K562 (cell line): ENCODE results near the gene SPATA33. TPM values are rescaled to one million over a fixed set of nuclear protein-coding genes. Genes with fewer than 3 reads are reported as not detected.

Experiments used
- ATAC-seq: fragments of 200-7000 bp; cut with Tn5 transposase; 3 replicates; pipeline ENCODE4 v1.9.1; 2020; ENCODE audit warnings: moderate library complexity
- BruUV-seq: library from RNA; stranded (reverse); fragments of 400-500 nt; replicated peaks from 2 replicates; lab custom pipeline; 2021; lab: Mats Ljungman, UMichigan
- CTCF ChIA-PET: fragments of 300-600 bp; formaldehyde crosslinking; extraction: SDS; loops from one replicate; lab custom pipeline; 2021; ENCODE audit warnings: low intra/inter-chr PET ratio; lab: Yijun Ruan, JAX
- POLR2A ChIA-PET: fragments of 300-600, 350-650 bp; sonication (Branson Sonifier 250); formaldehyde crosslinking; extraction: SDS; loops from one replicate; lab custom pipeline; 2021; ENCODE audit warnings: antibody characterized with exemption, inconsistent platforms; lab: Yijun Ruan, JAX
- DNase-seq, 4 experiments: peaks; one replicate each; pipeline versions ENCODE4 v3.0.0 to v3.0.0-alpha.2; 2011 to 2018; ENCODE audit warnings: low spot score in 3 of 4, mixed read lengths in 3 of 4; ENCODE audit errors: extremely low read depth in 1 of 4
- FAIRE-seq: peaks from 2 replicates; lab custom pipeline; 2011; peaks lifted over from hg19 to GRCh38; lab: Jason Lieb, UNC
- H2AFZ ChIP-seq: 2 replicates; pipeline ENCODE4 v1.6.0; 2011; ENCODE audit warnings: low read depth, low read length, control low read depth, inconsistent platforms
- H3K27ac ChIP-seq: fragments of 200-600 bp; 3 replicates; pipeline ENCODE4 v1.8.0; 2011; ENCODE audit warnings: low read depth, mild to moderate bottlenecking, control low read depth, inconsistent platforms, low read length, moderate library complexity, mixed read lengths; ENCODE audit errors: extremely low read depth
- H3K27me3 ChIP-seq, 2 experiments: fragments of 300-600 bp in 1 of 2; 2 replicates in 1 of 2; 3 replicates in 1 of 2; pipeline versions ENCODE4 v1.6.0 to v1.8.0; 2011; ENCODE audit warnings: inconsistent platforms in 2 of 2, low read length in 2 of 2, mild to moderate bottlenecking in 1 of 2, mixed read lengths in 1 of 2, moderate library complexity in 1 of 2; ENCODE audit not compliant: control insufficient read depth in 2 of 2, insufficient read depth in 2 of 2
- H3K36me3 ChIP-seq: fragments of 300-600 bp; 3 replicates; pipeline ENCODE4 v1.8.0; 2011; ENCODE audit warnings: mild to moderate bottlenecking, low read length, inconsistent platforms; ENCODE audit not compliant: control insufficient read depth, insufficient read depth
- H3K4me1 ChIP-seq, 2 experiments: fragments of 200-600 bp in 1 of 2; replicated peaks in 1 of 2; 2 replicates in 1 of 2; 3 replicates in 1 of 2; pipeline versions ENCODE4 v1.5.1 to v1.8.0; 2011; ENCODE audit warnings: inconsistent platforms in 2 of 2, low read length in 2 of 2, mild to moderate bottlenecking in 1 of 2, mixed read lengths in 1 of 2, moderate library complexity in 1 of 2; ENCODE audit not compliant: control insufficient read depth in 2 of 2, insufficient read depth in 2 of 2
- H3K4me2 ChIP-seq: 2 replicates; pipeline ENCODE4 v1.6.1; 2011; ENCODE audit warnings: low read length, control low read depth, inconsistent platforms, mixed read lengths; ENCODE audit not compliant: insufficient read depth
- H3K4me3 ChIP-seq: fragments of 200-600 bp; sonication (generic), shearing (Covaris generic); 2 replicates; pipeline ENCODE4 v1.5.1; 2016; ENCODE audit warnings: control low read depth, inconsistent platforms
- H3K79me2 ChIP-seq: fragments of 200-600 bp; 3 replicates; pipeline ENCODE4 v1.8.0; 2011; ENCODE audit warnings: low read length, inconsistent platforms; ENCODE audit not compliant: control insufficient read depth, insufficient read depth
- H3K9ac ChIP-seq, 2 experiments: 2 replicates each; pipeline versions ENCODE4 v1.6.0 to v1.6.1; 2011; ENCODE audit warnings: low read depth in 2 of 2, low read length in 2 of 2, control low read depth in 1 of 2, inconsistent platforms in 1 of 2, mild to moderate bottlenecking in 1 of 2, mixed read lengths in 1 of 2; ENCODE audit not compliant: insufficient read depth in 1 of 2
- H3K9me1 ChIP-seq: one replicate; pipeline ENCODE4 v1.6.0; 2011; ENCODE audit warnings: inconsistent platforms, mild to moderate bottlenecking, low read length, moderate library complexity; ENCODE audit not compliant: control insufficient read depth, insufficient read depth
- H3K9me3 ChIP-seq: replicated peaks from 2 replicates; pipeline ENCODE4 v1.5.1; 2011; ENCODE audit warnings: low read depth, low read length, inconsistent platforms; ENCODE audit not compliant: control insufficient read depth, insufficient read depth
- H4K20me1 ChIP-seq: replicated peaks from 2 replicates; pipeline ENCODE4 v1.6.1; 2011; ENCODE audit warnings: low read length, inconsistent platforms, mixed read lengths; ENCODE audit not compliant: control insufficient read depth, insufficient read depth
- CCNT2 ChIP-seq: IDR thresholded peaks from 2 replicates; pipeline ENCODE4 v1.6.1; 2011; ENCODE audit warnings: borderline replicate concordance, low read depth, mild to moderate bottlenecking, moderate library complexity, mixed read lengths, low read length; ENCODE audit not compliant: insufficient read length; ENCODE audit errors: extremely low read depth
- FOXP1 ChIP-seq: sonication (generic); formaldehyde crosslinking; IDR thresholded peaks from 2 replicates; pipeline ENCODE4 v1.8.0; 2022; ENCODE audit warnings: mild to moderate bottlenecking, missing genetic modification reagents
- GTF2E2 ChIP-seq: fragments of 200-800 bp; sonication (Bioruptor generic); IDR thresholded peaks from 2 replicates; pipeline ENCODE4 v1.6.1; 2016; ENCODE audit warnings: missing genetic modification characterization, missing compliant biosample characterization
- HDAC8 ChIP-seq: fragments of 450-650 bp; IDR thresholded peaks from 2 replicates; pipeline ENCODE4 v1.6.1; 2016; ENCODE audit warnings: mild to moderate bottlenecking, missing genetic modification characterization, moderate library complexity, missing compliant biosample characterization
- HNRNPLL ChIP-seq: fragments of 200-400 bp; formaldehyde crosslinking; IDR thresholded peaks from 2 replicates; pipeline ENCODE4 v1.6.1; 2017; ENCODE audit warnings: low read length, low read depth, mild to moderate bottlenecking; ENCODE audit not compliant: poor library complexity, severe bottlenecking
- MCM5 ChIP-seq: fragments of 450-650 bp; IDR thresholded peaks from 2 replicates; pipeline ENCODE4 v1.6.1; 2016; ENCODE audit warnings: low read depth
- MECOM ChIP-seq: fragments of 250-450 bp; sonication (Bioruptor Pico); IDR thresholded peaks from 2 replicates; pipeline ENCODE4 v1.8.0; 2022; ENCODE audit warnings: inconsistent platforms
- NFRKB ChIP-seq: fragments of 450-650 bp; IDR thresholded peaks from 2 replicates; pipeline ENCODE4 v1.6.1; 2016; ENCODE audit warnings: low read depth
- SP1 ChIP-seq: sonication (generic); formaldehyde crosslinking; IDR thresholded peaks from 2 replicates; pipeline ENCODE4 v1.8.1; 2022; ENCODE audit warnings: mild to moderate bottlenecking, missing genetic modification reagents
- ZNF507 ChIP-seq: conservative IDR thresholded peaks from 2 replicates; pipeline ENCODE4 v1.6.1; 2017; ENCODE audit warnings: missing genetic modification characterization, missing compliant biosample characterization
- WGBS: fragments of 100-300 bp; shearing (Covaris generic); methylation state at CpG from one replicate; pipeline ENCODE4 v1.1.6; 2016; ENCODE audit warnings: low coverage, mixed read lengths; ENCODE audit not compliant: insufficient coverage; ENCODE audit errors: missing lambda C conversion rate; 5-methylcytosine and 5-hydroxymethylcytosine counted together
- in situ Hi-C: fragments of 300-500 bp; cut with MboI; formaldehyde crosslinking; loops from 4 replicates; pipeline ENCODE4 v1.15.0; 2018; ENCODE audit warnings: inconsistent platforms, mixed read lengths
- intact Hi-C: fragments of 100-400 bp; cut with micrococcal nuclease; formaldehyde crosslinking; loops from 2 replicates; pipeline ENCODE4 v1.14.2; 2022
- polyA plus RNA-seq, 8 experiments: library from polyadenylated mRNA; depleted of rRNA in 4 of 8; stranded (reverse) in 5 of 8; unstranded in 3 of 8; fragments of >200 nt; fragmentation: Nextera tagmentation in 2 of 8; fragmentation: Illumina TruSeq in 1 of 8; extraction: Ambion mirVana in 2 of 8; extraction: Trizol in 1 of 8; gene quantifications; 2 replicates each; pipeline versions ENCODE4 v1.2.1 to v1.2.3, GENCODE V29; 2011 to 2014; ENCODE audit warnings: inconsistent platforms in 1 of 8, missing spikeins in 1 of 8
- total RNA-seq, 7 experiments: library from RNA; depleted of rRNA in 6 of 7; stranded (reverse); fragments of >200 nt in 6 of 7; fragmentation: Illumina TruSeq in 2 of 7; extraction: Trizol in 2 of 7; gene quantifications; 2 replicates each; pipeline versions ENCODE4 v1.2.1 to v1.2.3, GENCODE V29; 2011 to 2021; ENCODE audit warnings: low replicate concordance in 1 of 7
- TF ChIP-seq, protein P1 (sequence below): sonication (generic); formaldehyde crosslinking; IDR thresholded peaks from 2 replicates; pipeline ENCODE4 v1.8.0; 2023; ENCODE audit warnings: mild to moderate bottlenecking, missing genetic modification reagents

SPATA33 gene
- total and polyA plus RNA-seq, 9 of the 15 experiments (the other 6 are each of a cell fraction or from before 2014, with no cell fraction given) = 4.0 to 20.0 (median 11.8) TPM

DNA sequence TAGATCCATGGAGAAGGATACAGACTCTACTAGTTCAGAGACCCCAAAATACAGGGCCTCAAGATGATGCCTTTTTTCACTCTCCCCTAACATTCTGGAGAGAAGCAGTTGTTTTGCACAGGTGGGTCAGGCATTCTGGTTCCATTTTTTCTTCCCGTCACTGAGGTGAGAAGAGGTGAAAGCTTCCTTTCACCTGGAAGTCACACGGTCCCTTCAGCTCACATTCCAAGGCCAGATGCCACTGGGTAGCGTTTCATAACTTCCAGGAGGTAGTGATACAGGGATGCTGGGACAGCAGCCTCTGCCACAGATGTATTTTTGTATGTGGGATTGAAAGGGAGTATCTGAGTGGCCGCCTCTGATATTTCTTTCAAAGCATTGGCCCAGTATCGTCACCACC, 30.8 kb downstream of the SPATA33 start:
- DNase-seq (no peak), FAIRE-seq (no peak), ATAC-seq (no peak)
- Histone ChIP-seq H3K4me1 (peaks cover 6 to 33% of the 10 kb centered on the region in 2 experiments), H2AFZ (no peak overlapping the region), H3K9me1 (no peaks in the 10 kb centered on the region), H3K4me3 (no peak overlapping the region), H4K20me1 (0 out of 2 replicates have a peak, but pooled peaks cover 7% of the 10 kb centered on the region), H3K27me3 (no peaks in the 10 kb centered on the region), H3K79me2 (peaks cover 25% of the 10 kb centered on the region), H3K9ac (no peak overlapping the region), H3K27ac (no peak overlapping the region), H3K4me2 (no peak overlapping the region), H3K36me3 (peaks cover 48% of the 10 kb centered on the region; the same call in 2 of the 3 replicates), H3K9me3 (0 out of 2 replicates have a peak, but pooled peaks cover 3% of the 10 kb centered on the region)
- intact Hi-C loops (no loop called here), in situ Hi-C loops (no loop called here)
- BruUV-seq = no TSS peak
- POLR2A ChIA-PET = interaction anchor here (1.0 to 1.5 kb wide), 3 partner anchors 8 to 12 kb away, joined by 3 to 5 read pairs (median 4); no protein-coding TSS in a partner anchor
- no peak for TF ChIP-seq HDAC8 (tag)
- no peak for TF ChIP-seq MCM5
- no peak for TF ChIP-seq GTF2E2 (tag)
- no peak for TF ChIP-seq FOXP1
- no peak for TF ChIP-seq MECOM (CRISPR knock-in tag)
- TF ChIP-seq NFRKB = no peak
- TF ChIP-seq HNRNPLL = no peak
- TF ChIP-seq ZNF507 = no peak
- TF ChIP-seq, protein P1, sequence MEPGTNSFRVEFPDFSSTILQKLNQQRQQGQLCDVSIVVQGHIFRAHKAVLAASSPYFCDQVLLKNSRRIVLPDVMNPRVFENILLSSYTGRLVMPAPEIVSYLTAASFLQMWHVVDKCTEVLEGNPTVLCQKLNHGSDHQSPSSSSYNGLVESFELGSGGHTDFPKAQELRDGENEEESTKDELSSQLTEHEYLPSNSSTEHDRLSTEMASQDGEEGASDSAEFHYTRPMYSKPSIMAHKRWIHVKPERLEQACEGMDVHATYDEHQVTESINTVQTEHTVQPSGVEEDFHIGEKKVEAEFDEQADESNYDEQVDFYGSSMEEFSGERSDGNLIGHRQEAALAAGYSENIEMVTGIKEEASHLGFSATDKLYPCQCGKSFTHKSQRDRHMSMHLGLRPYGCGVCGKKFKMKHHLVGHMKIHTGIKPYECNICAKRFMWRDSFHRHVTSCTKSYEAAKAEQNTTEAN (CRISPR knock-in tag) = no peak
- no peak for TF ChIP-seq CCNT2
- TF ChIP-seq SP1 = no peak
- CTCF ChIA-PET = no interaction called here
- WGBS = 89% methylated on average over 5 of the region's 5 CpGs
